Natural killer cell treated with Interleukin-12 subunit alpha and Interleukin-12 subunit beta and Interleukin-15 and Interleukin-18, amount 100 ng/mL, for 72 hours (primary cell): Measurements from ENCODE around the gene CYSRT1. TPM values are rescaled to one million over a fixed set of nuclear protein-coding genes. Genes with fewer than 3 reads are reported as not detected.
A peak's percentile ranks its signal among the peaks of the same experiment; 100 is the strongest.

ENCODE experiments used
- ATAC-seq, 2 donors: fragments of 150-1000 bp; cut with Tn5 transposase in 1 of 2; sonication (Bioruptor Pico), chemical (Tn5 transposase) in 1 of 2; 2 replicates each; pipeline ENCODE4 v1.10.0; 2021
- DNase-seq: peaks from one replicate; pipeline ENCODE4 v3.0.0; 2022; ENCODE audit warnings: low spot score
- H3K27ac Mint-ChIP-seq, 2 donors: 1 replicate in 1 of 2; 2 replicates in 1 of 2; pipeline ENCODE4 v1.8.0; 2022; ENCODE audit warnings: mixed read lengths in 2 of 2, mild to moderate bottlenecking in 1 of 2, moderate library complexity in 1 of 2
- H3K27me3 Mint-ChIP-seq, 2 donors: 1 replicate in 1 of 2; 2 replicates in 1 of 2; pipeline ENCODE4 v1.8.0; 2022; ENCODE audit warnings: mixed read lengths in 2 of 2
- H3K36me3 Mint-ChIP-seq: one replicate; pipeline ENCODE4 v1.8.0; 2022; ENCODE audit warnings: mixed read lengths
- H3K4me1 Mint-ChIP-seq, 2 donors: 1 replicate in 1 of 2; 2 replicates in 1 of 2; pipeline ENCODE4 v1.8.0; 2022; ENCODE audit warnings: low read depth in 2 of 2, mixed read lengths in 2 of 2, mild to moderate bottlenecking in 1 of 2
- H3K4me3 Mint-ChIP-seq: one replicate; pipeline ENCODE4 v1.8.0; 2022; ENCODE audit warnings: mixed read lengths
- H3K9me3 Mint-ChIP-seq: 2 replicates; pipeline ENCODE4 v1.8.0; 2022; ENCODE audit warnings: mixed read lengths
- total RNA-seq, 2 donors: library from RNA; stranded (reverse); gene quantifications; one replicate each; pipeline ENCODE4 v1.2.3, GENCODE V29; 2022

The CYSRT1 gene
- total RNA-seq, 2 donors from 2014 or later: 0.29 to 0.33 TPM

DNA sequence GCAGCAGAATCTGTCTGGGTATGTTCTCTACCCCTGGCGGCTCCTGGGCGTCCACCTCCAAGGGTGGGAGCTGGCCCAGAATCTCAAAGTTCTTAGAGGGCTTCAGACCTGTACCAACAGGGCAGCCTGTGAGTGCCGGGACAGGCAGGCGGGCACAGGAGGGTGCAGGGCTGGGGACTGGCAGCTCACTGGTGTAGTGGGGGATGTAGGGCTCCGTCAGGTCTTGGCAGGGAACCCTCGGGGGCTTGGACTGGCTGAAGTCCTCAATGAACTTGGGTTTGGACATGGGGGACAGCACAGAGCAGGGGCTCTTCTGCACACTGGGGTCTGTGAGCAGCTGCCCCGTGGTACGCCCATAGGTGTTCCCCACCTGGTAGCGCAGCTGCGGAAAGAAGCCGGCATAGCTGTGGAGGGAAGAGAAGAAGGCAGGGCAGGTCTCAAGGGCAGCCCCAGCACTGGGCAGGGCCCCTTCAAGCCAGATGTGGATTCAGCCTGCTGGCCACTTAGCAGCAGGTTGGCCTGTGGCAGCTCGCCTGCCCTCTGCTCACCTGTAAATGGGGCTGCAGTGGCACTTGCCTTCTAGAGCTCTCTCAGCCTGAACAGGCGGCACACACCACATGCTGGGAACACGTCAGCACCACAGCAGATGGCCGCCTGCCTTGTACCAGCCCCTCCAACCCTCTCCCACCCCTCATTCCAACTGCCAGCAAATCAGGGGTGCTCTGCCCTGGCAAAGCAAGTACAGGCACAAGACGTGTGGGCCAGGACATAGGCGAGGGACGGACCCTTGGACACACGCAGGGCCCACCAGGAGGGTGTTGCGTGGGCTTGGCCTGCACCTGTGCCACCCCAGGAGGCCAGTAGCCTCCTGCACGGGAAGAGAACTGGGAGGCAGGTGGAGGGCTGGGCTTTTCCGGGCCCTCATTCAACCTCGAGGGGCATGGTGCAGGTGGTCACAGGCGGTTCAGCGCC is 20.8 kb downstream of the CYSRT1 start:
- Mint-ChIP-seq H3K9me3 (no peaks in the 10 kb centered on the region), H3K27ac (peak overlapping the region in 1 of 2 donors; percentile 91), H3K4me1 (peaks cover 10 to 16% of the 10 kb centered on the region in 2 donors), H3K36me3 (peaks cover 5% of the 10 kb centered on the region), H3K27me3 (no peaks in the 10 kb centered on the region), H3K4me3 (no peak overlapping the region)
- no peak for DNase-seq
- ATAC-seq: no peak

- peak in 1 of 2 donors; percentile 0 for ATAC-seq
- no peaks in the 10 kb centered on the region for H3K9me3 Mint-ChIP-seq
- peaks cover 7 to 11% of the 10 kb centered on the region in 2 donors for H3K4me1 Mint-ChIP-seq
- no peak for DNase-seq
- H3K4me3 Mint-ChIP-seq: no peak overlapping the region
- H3K27ac Mint-ChIP-seq: peak overlapping the region in 1 of 2 donors; percentile 43
- H3K27me3 Mint-ChIP-seq: no peaks in the 10 kb centered on the region
- peaks cover 3% of the 10 kb centered on the region for H3K36me3 Mint-ChIP-seq
Observed at GRCh38 chr9:137247135-137247915, 22.4 kb downstream of the CYSRT1 start.

DNA sequence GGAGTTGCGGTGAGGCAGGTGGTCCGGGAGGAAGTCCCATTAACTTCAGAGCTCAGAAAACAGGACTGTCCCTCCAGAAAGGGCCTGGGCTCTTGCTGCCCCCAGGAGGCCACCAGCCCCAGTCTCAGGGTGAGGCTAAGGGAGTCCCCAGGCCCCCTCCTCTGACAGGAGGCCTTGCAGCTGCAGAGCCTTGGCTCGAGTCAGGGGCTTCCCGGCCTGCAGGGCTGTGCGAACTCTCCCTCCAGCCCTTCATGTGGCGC is 22.9 kb downstream of the CYSRT1 start:
- Mint-ChIP-seq H3K27ac (no peak overlapping the region), H3K27me3 (no peaks in the 10 kb centered on the region), H3K36me3 (no peaks in the 10 kb centered on the region), H3K4me3 (no peak overlapping the region), H3K4me1 (peaks cover 5 to 6% of the 10 kb centered on the region in 2 donors), H3K9me3 (no peaks in the 10 kb centered on the region)
- DNase-seq: no peak
- no peak for ATAC-seq

GRCh38 chr9:137250329-137251193 is 25.6 kb downstream of the CYSRT1 start:
- ATAC-seq (no peak), DNase-seq (no peak)
- Mint-ChIP-seq H3K36me3 (no peaks in the 10 kb centered on the region), H3K9me3 (no peaks in the 10 kb centered on the region), H3K27me3 (no peaks in the 10 kb centered on the region), H3K4me3 (no peak overlapping the region), H3K27ac (no peak overlapping the region), H3K4me1 (peaks cover 4 to 5% of the 10 kb centered on the region in 2 donors)

GRCh38 chr9:137251194-137251461 is 26.2 kb downstream of the CYSRT1 start, which contains the start of gene STPG3:
STPG3 (plus strand) TSS chr9:137251286; CDS start chr9:137251287, 1 bp downstream.
- peaks cover 5% of the 10 kb centered on the region in 2 donors for H3K4me1 Mint-ChIP-seq
- H3K9me3 Mint-ChIP-seq: no peaks in the 10 kb centered on the region
- ATAC-seq (no peak), DNase-seq (no peak)
- H3K36me3 Mint-ChIP-seq: no peaks in the 10 kb centered on the region
- H3K27ac Mint-ChIP-seq: no peak within 1 kb of the TSS
- no peaks in the 10 kb centered on the region for H3K27me3 Mint-ChIP-seq
- H3K4me3 Mint-ChIP-seq: no peak within 1 kb of the TSS

- no peaks in the 10 kb centered on the region for H3K36me3 Mint-ChIP-seq
- H3K27ac Mint-ChIP-seq: no peak overlapping the region
- no peaks in the 10 kb centered on the region for H3K27me3 Mint-ChIP-seq
- DNase-seq (no peak), ATAC-seq (no peak)
- peaks cover 5 to 10% of the 10 kb centered on the region in 2 donors for H3K4me1 Mint-ChIP-seq
- no peaks in the 10 kb centered on the region for H3K9me3 Mint-ChIP-seq
- H3K4me3 Mint-ChIP-seq: no peak overlapping the region
Observed at GRCh38 chr9:137251490-137252268, 26.7 kb downstream of the CYSRT1 start.

DNA sequence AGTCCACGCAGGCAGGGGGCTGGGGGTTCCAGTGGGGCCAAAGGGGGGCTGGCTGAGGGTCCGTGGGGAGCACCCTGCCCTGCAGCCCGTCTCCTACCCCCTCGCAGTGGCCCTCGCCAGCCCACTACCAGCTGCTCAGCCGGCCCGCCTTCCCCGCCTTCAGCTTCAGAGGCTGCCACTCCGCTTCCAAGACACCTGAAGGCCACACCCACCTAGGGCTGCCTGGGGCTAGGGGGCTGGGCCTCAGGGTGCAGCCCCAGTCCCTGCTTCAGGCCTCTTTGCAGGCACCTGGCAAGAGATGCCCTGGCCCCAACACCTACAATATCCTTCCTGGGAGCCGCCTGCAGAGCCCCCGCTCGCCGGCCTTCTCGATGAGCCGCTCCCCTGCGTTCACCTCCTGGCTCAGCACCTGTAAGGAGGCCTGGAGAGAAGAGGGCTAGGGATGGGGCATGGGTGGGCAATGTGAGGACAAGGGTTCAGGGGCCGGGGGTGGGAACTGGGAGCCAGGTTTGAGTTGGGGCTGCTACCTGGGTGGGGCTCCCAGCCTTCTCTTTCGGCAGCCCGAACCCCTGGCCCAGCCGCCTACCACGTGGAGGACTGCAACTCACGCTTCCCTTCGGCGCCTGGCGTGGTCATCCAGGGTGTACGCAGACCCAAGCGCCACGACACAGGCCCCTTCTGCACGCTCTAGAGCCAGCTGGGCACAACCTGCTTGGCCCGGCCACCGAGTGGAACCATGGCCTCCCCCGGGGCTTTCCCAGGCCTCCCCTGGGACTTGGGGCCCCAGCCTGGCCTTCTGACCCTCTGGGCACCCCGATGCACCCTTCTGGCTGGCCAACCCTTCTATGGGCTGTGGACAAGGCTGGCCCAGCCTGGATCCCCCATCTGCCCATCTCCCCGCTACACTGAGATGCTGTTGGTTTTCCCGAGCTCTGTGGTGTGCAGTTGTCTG is 27.9 kb downstream of the CYSRT1 start:
- H3K36me3 Mint-ChIP-seq: no peaks in the 10 kb centered on the region
- H3K9me3 Mint-ChIP-seq: no peaks in the 10 kb centered on the region
- peaks cover 5 to 10% of the 10 kb centered on the region in 2 donors for H3K4me1 Mint-ChIP-seq
- DNase-seq (no peak), ATAC-seq (no peak)
- no peak overlapping the region for H3K4me3 Mint-ChIP-seq
- no peaks in the 10 kb centered on the region for H3K27me3 Mint-ChIP-seq
- H3K27ac Mint-ChIP-seq: no peak overlapping the region

- Mint-ChIP-seq H3K9me3 (no peaks in the 10 kb centered on the region), H3K36me3 (no peaks in the 10 kb centered on the region), H3K4me1 (peaks cover 5 to 10% of the 10 kb centered on the region in 2 donors), H3K27ac (peak overlapping the region; percentile 44 to 78), H3K4me3 (peak overlapping the region; percentile 83), H3K27me3 (no peaks in the 10 kb centered on the region)
- ATAC-seq (no peak), DNase-seq (no peak)
Observed at GRCh38 chr9:137253717-137254623, 29.0 kb downstream of the CYSRT1 start.

DNA sequence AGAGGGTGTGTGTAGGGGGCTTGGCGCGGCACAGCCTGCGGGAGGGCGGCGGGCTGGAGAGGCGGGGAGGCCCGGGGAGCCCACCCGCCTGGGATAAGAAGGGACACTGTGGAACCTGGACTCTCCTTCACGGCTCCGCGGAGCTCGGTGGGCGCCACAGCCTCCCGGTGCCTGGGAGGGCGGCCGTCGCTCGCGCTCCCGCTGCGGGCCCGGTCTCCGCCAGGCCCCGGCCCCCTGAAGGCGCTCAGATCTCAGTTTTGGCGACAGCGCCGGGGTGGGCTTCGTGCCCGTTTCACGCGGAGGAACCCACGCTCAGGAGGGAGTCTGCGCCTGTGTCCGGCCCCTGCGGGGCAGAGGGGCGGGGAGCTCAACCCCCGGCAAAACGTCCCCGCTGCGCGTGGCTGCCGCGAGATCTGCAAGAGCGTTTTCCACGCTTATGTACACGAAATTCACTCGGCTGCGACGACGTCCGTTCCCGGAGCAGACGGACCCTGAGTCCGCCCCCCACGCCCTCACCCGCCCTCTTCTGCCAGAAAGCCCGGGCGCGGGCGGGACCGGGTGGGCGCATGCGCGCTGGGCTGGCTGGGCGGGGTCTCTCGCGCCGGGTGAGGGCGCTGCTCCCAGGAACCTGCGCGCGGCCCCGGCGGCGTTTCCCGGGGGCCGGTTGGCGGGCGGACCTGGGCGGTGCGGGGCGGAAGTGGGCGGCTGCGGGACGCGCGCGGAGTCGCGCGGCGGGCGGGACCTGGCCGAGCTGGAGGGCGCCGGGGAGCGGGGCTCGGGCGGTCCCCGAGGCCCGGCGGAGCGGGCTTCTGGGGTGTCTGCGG is 29.9 kb downstream of the CYSRT1 start, which contains the start of gene NELFB:
NELFB (plus strand) TSS at position 704 of the 824 bp plus-strand sequence.
- Mint-ChIP-seq H3K36me3 (no peaks in the 10 kb centered on the region), H3K4me1 (peaks cover 5 to 10% of the 10 kb centered on the region in 2 donors), H3K27ac (peak within 1 kb of the TSS; percentile 44 to 78), H3K9me3 (no peaks in the 10 kb centered on the region), H3K4me3 (peak within 1 kb of the TSS; percentile 83), H3K27me3 (no peaks in the 10 kb centered on the region)
- DNase-seq: peak; percentile 98
- ATAC-seq: peak; percentile 91 to 97

- H3K27ac Mint-ChIP-seq: no peak overlapping the region
- no peaks in the 10 kb centered on the region for H3K9me3 Mint-ChIP-seq
- H3K27me3 Mint-ChIP-seq: no peaks in the 10 kb centered on the region
- DNase-seq: no peak
- H3K36me3 Mint-ChIP-seq: no peaks in the 10 kb centered on the region
- peaks cover 5 to 10% of the 10 kb centered on the region in 2 donors for H3K4me1 Mint-ChIP-seq
- peak overlapping the region; percentile 83 for H3K4me3 Mint-ChIP-seq
- ATAC-seq: peak in 1 of 2 donors; percentile 51
Observed at GRCh38 chr9:137255448-137256114, 30.6 kb downstream of the CYSRT1 start.
